Smooth muscle cell (in vitro differentiated cells): ENCODE data around the gene WDR33. TPM values are rescaled to one million over a fixed set of nuclear protein-coding genes. Genes with fewer than 3 reads are reported as not detected.

ENCODE experiments used
- DNase-seq: peaks from one replicate; lab custom pipeline; 2025; ENCODE audit not compliant: unreplicated experiment; lab: John Stamatoyannopoulos, UW
- H2AFZ ChIP-seq: fragments of 200-600 bp; sonication (generic); 2 replicates; pipeline ENCODE4 v1.6.0; 2016; ENCODE audit warnings: antibody characterized with exemption, low read depth, mild to moderate bottlenecking
- H3F3A ChIP-seq: fragments of 200-600 bp; sonication (generic); 2 replicates; pipeline ENCODE4 v1.6.0; 2017; ENCODE audit warnings: antibody characterized with exemption, low read depth
- H3K27ac ChIP-seq: fragments of 200-600 bp; sonication (generic); 2 replicates; pipeline ENCODE4 v1.5.1; 2016; ENCODE audit warnings: low read depth, mild to moderate bottlenecking
- H3K27me3 ChIP-seq: fragments of 200-600 bp; sonication (generic); 2 replicates; pipeline ENCODE4 v1.6.1; 2016; ENCODE audit warnings: low read depth, mild to moderate bottlenecking
- H3K36me3 ChIP-seq: fragments of 200-600 bp; sonication (generic); 2 replicates; pipeline ENCODE4 v1.5.1; 2016; ENCODE audit warnings: low read depth
- H3K4me1 ChIP-seq: fragments of 200-600 bp; sonication (generic); 2 replicates; pipeline ENCODE4 v1.5.1; 2016; ENCODE audit warnings: low read depth
- H3K4me2 ChIP-seq: fragments of 200-600 bp; sonication (generic); 2 replicates; pipeline ENCODE4 v1.6.0; 2016; ENCODE audit warnings: mild to moderate bottlenecking
- H3K4me3 ChIP-seq: fragments of 200-600 bp; sonication (generic); 2 replicates; pipeline ENCODE4 v1.5.1; 2016; ENCODE audit warnings: mild to moderate bottlenecking
- H3K79me2 ChIP-seq: fragments of 200-600 bp; sonication (generic); 2 replicates; pipeline ENCODE4 v1.6.0; 2016; ENCODE audit warnings: low read depth, mild to moderate bottlenecking
- H3K9ac ChIP-seq: fragments of 200-600 bp; sonication (generic); 2 replicates; pipeline ENCODE4 v1.6.0; 2016; ENCODE audit warnings: low read depth
- H3K9me3 ChIP-seq: fragments of 200-600 bp; sonication (generic); replicated peaks from 2 replicates; pipeline ENCODE4 v1.5.1; 2016; ENCODE audit warnings: low read depth
- H4K20me1 ChIP-seq: fragments of 200-600 bp; sonication (generic); 2 replicates; pipeline ENCODE4 v1.6.0; 2016; ENCODE audit warnings: low read depth
- WGBS: methylation state at CpG from one replicate; pipeline ENCODE4 v1.1.7; 2016; ENCODE audit warnings: low lambda C conversion rate; 5-methylcytosine and 5-hydroxymethylcytosine counted together
- polyA plus RNA-seq: library from polyadenylated mRNA; unstranded; fragments of >200 nt; fragmentation: Nextera tagmentation; extraction: Ambion mirVana; gene quantifications from 2 replicates; pipeline ENCODE4 v1.2.1, GENCODE V29; 2016
- total RNA-seq: library from RNA; depleted of rRNA; stranded (reverse); fragments of >200 nt; gene quantifications from 2 replicates; pipeline ENCODE4 v1.2.3, GENCODE V29; 2014
- TF ChIP-seq, protein P1 (sequence below): fragments of 200-600 bp; sonication (generic); IDR thresholded peaks from 2 replicates; pipeline ENCODE4 v1.5.1; 2017; ENCODE audit warnings: borderline replicate concordance, mild to moderate bottlenecking, antibody characterized with exemption; ENCODE audit not compliant: insufficient read depth, poor library complexity, severe bottlenecking

The WDR33 gene
- total and polyA plus RNA-seq, 2 experiments from 2014 or later: 30.4 to 43.3 TPM

GRCh38 chr2:127735044-127735443, 75.9 kb downstream of the WDR33 start:
- no peak for DNase-seq
- Histone ChIP-seq H3K4me1 (no peaks in the 10 kb centered on the region), H4K20me1 (peaks cover 11% of the 10 kb centered on the region), H3K9ac (no peak overlapping the region), H3K9me3 (no peaks in the 10 kb centered on the region), H3K4me2 (no peak overlapping the region), H3K36me3 (peaks cover 3% of the 10 kb centered on the region), H3K4me3 (no peak overlapping the region), H3F3A (no peaks in the 10 kb centered on the region), H2AFZ (no peak overlapping the region), H3K27ac (no peak overlapping the region), H3K27me3 (no peaks in the 10 kb centered on the region), H3K79me2 (no peaks in the 10 kb centered on the region)
- WGBS: 92% methylated on average over 2 of the region's 2 CpGs
- TF ChIP-seq, protein P1, sequence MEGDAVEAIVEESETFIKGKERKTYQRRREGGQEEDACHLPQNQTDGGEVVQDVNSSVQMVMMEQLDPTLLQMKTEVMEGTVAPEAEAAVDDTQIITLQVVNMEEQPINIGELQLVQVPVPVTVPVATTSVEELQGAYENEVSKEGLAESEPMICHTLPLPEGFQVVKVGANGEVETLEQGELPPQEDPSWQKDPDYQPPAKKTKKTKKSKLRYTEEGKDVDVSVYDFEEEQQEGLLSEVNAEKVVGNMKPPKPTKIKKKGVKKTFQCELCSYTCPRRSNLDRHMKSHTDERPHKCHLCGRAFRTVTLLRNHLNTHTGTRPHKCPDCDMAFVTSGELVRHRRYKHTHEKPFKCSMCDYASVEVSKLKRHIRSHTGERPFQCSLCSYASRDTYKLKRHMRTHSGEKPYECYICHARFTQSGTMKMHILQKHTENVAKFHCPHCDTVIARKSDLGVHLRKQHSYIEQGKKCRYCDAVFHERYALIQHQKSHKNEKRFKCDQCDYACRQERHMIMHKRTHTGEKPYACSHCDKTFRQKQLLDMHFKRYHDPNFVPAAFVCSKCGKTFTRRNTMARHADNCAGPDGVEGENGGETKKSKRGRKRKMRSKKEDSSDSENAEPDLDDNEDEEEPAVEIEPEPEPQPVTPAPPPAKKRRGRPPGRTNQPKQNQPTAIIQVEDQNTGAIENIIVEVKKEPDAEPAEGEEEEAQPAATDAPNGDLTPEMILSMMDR: no peak

GRCh38 chr2:127733816-127734537, 77.0 kb downstream of the WDR33 start:
- H3K4me2 ChIP-seq: no peak overlapping the region
- peaks cover 3% of the 10 kb centered on the region for H3K36me3 ChIP-seq
- no peaks in the 10 kb centered on the region for H3K9me3 ChIP-seq
- H3K4me3 ChIP-seq: no peak overlapping the region
- no peak overlapping the region for H2AFZ ChIP-seq
- peaks cover 11% of the 10 kb centered on the region for H4K20me1 ChIP-seq
- H3K27ac ChIP-seq: no peak overlapping the region
- no peaks in the 10 kb centered on the region for H3F3A ChIP-seq
- TF ChIP-seq, protein P1: no peak
- H3K4me1 ChIP-seq: no peaks in the 10 kb centered on the region
- no peaks in the 10 kb centered on the region for H3K27me3 ChIP-seq
- no peaks in the 10 kb centered on the region for H3K79me2 ChIP-seq
- DNase-seq: no peak
- no peak overlapping the region for H3K9ac ChIP-seq
- WGBS: 86% methylated on average over 5 of the region's 5 CpGs

DNA sequence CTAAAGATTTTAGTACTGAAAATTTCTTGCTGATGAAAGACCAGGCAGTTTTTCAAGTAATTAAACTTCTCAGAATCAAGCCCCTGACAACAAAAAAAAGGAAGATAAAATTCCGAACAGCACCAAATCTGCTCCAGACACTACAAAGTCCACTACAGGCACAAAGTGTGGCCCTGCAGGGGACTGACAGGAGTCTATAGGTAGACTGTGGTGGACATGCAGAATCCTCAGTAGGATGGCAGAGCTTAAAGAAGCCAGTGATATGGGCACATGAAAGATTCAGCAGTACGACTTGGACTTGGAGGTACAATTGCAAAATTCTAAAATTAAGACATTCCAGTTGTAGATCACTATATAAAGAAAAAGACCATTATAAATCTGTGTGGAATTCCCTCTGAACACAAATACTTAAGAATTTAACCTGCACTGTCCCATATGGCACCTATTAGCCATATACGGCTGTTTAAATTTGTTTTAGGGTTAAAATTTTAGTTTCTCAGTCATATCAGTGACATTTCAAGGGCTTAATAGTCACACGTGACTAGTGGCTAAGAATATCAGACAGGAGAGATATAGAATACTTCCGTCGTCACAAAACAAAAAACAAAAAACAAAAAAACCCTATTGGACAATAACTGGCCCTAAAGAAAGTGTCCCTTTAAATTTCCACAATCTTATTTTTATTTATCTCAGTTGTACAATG, 77.7 kb downstream of the WDR33 start:
- Histone ChIP-seq H3K4me2 (no peak overlapping the region), H3K9ac (no peak overlapping the region), H3K4me3 (no peak overlapping the region), H3K27me3 (no peaks in the 10 kb centered on the region), H3K9me3 (no peaks in the 10 kb centered on the region), H3K36me3 (peaks cover 3% of the 10 kb centered on the region), H2AFZ (no peak overlapping the region), H3F3A (no peaks in the 10 kb centered on the region), H3K79me2 (no peaks in the 10 kb centered on the region), H3K4me1 (no peaks in the 10 kb centered on the region), H4K20me1 (peaks cover 11% of the 10 kb centered on the region), H3K27ac (no peak overlapping the region)
- 91% methylated on average over 6 of the region's 6 CpGs for WGBS
- no peak for DNase-seq
- TF ChIP-seq, protein P1: no peak
